NB4 (cell line): ENCODE data around the gene PAPPA2.

Experiments used
- CTCF ChIP-seq: IDR thresholded peaks from one replicate; pipeline ENCODE4 v1.5.1; 2012; ENCODE audit warnings: low read depth, low read length
- MAX ChIP-seq: IDR thresholded peaks from 2 replicates; pipeline ENCODE4 v1.6.1; 2011; ENCODE audit warnings: low read depth, low read length
- MYC ChIP-seq: IDR thresholded peaks from 2 replicates; pipeline ENCODE4 v1.6.1; 2011; ENCODE audit warnings: low read depth, low read length
- POLR2A ChIP-seq: IDR thresholded peaks from 2 replicates; pipeline ENCODE4 v1.6.1; 2011; ENCODE audit warnings: mild to moderate bottlenecking; ENCODE audit not compliant: insufficient read length; ENCODE audit errors: extremely low read depth

- TF ChIP-seq CTCF (no peak), POLR2A (no peak), MAX (no peak), MYC (no peak)
These were observed 322.8 kb downstream of the PAPPA2 start for GRCh38 chr1:176785791-176786190.
